Heart right ventricle (tissue), 16 donors: Measurements from ENCODE around the gene TNS1. TPM values are rescaled to one million over a fixed set of nuclear protein-coding genes. Genes with fewer than 3 reads are reported as not detected.

Experiments used
- ATAC-seq, 8 donors: fragments of 200-7000 bp; cut with Tn5 transposase; one replicate each; pipeline ENCODE4 v1.9.1; 2020; ENCODE audit warnings: mild to moderate bottlenecking in 8 of 8, moderate library complexity in 8 of 8, moderate number of reproducible peaks in 1 of 8
- DNase-seq, 2 donors: peaks; one replicate each; pipeline ENCODE4 v3.0.0-alpha.2; 2020
- H3K27ac ChIP-seq, 10 donors: fragments of 200-600 bp; sonication (generic) in 2 of 10; one replicate each; pipeline versions ENCODE4 v1.5.0 to v1.8.0; 2020 to 2022; ENCODE audit warnings: mild to moderate bottlenecking in 3 of 10
- H3K27me3 ChIP-seq, 7 donors: fragments of 200-600 bp; one replicate each; pipeline ENCODE4 v1.8.0; 2021 to 2022; ENCODE audit warnings: mild to moderate bottlenecking in 2 of 7
- H3K36me3 ChIP-seq, 9 donors: fragments of 200-600 bp; sonication (generic) in 1 of 9; one replicate each; pipeline versions ENCODE4 v1.5.0 to v1.8.0; 2020 to 2022; ENCODE audit warnings: mild to moderate bottlenecking in 2 of 9
- H3K4me1 ChIP-seq, 9 donors: fragments of 200-600 bp; sonication (generic) in 1 of 9; one replicate each; pipeline versions ENCODE4 v1.5.0 to v1.8.0; 2020 to 2022; ENCODE audit warnings: mild to moderate bottlenecking in 4 of 9
- H3K4me3 ChIP-seq, 10 donors: fragments of 200-600 bp; sonication (generic) in 2 of 10; one replicate each; pipeline versions ENCODE4 v1.5.0 to v1.8.0; 2020 to 2022; ENCODE audit warnings: mild to moderate bottlenecking in 7 of 10, moderate library complexity in 2 of 10
- H3K9me3 ChIP-seq, 11 donors: fragments of 200-600 bp in 10 of 11; sonication (generic) in 2 of 11; one replicate each; pipeline versions ENCODE4 v1.5.0 to v1.8.0; 2013 to 2022; ENCODE audit warnings: mild to moderate bottlenecking in 2 of 11, control low read depth in 1 of 11, moderate library complexity in 1 of 11
- CTCF ChIP-seq, 9 donors: fragments of 200-600 bp; sonication (generic) in 2 of 9; IDR thresholded peaks; one replicate each; pipeline versions ENCODE4 v1.5.0 to v1.8.0; 2021 to 2022; ENCODE audit warnings: antibody characterized with exemption in 9 of 9, mild to moderate bottlenecking in 5 of 9, moderate library complexity in 1 of 9
- WGBS, 2 donors: extraction: QIAGEN DNeasy Blood & Tissue Kit; methylation state at CpG; one replicate each; pipeline ENCODE4 v1.1.7; 2013; ENCODE audit warnings: inconsistent platforms in 1 of 2; 5-methylcytosine and 5-hydroxymethylcytosine counted together
- intact Hi-C, 10 donors: fragments of 100-400 bp; cut with DNase I; formaldehyde crosslinking; loops; one replicate each; pipeline versions ENCODE4 v1.11.1 to v1.14.2; 2022
- polyA plus RNA-seq, 2 donors: library from polyadenylated mRNA; stranded (reverse); fragments of 200-250 nt; gene quantifications; one replicate each; pipeline ENCODE4 v1.2.3, GENCODE V29; 2013
- total RNA-seq, 10 donors: library from RNA; stranded (reverse); fragmentation: NEBNext Ultra II Directional in 3 of 10; extraction: Animal tissue kit (Norgen Biotek cat#: 25700) in 3 of 10; gene quantifications; one replicate each; pipeline versions ENCODE4 v1.2.1 to v1.2.4, GENCODE V29; 2021 to 2023
- donor health status: Arrhythmogenic right ventricular cardiomyopathy.
- donor health status: ischemic (EF 13 %, LVEDD 7.1; RV severe dilation, severe dysfunction).
- donor health status: healthy with polysubstance abuse.
- donor health status: DM: no; HTN: yes; CAD: no.
- donor health status: DM: no; HTN: no; CAD: no.
- donor health status: ischemic (EF 25% LVEDD 6.9; RV normal size, moderate dysfunction).
- donor health status: ischemic (EF 25% LVEDD 5.7; RV mildly dilated, moderate dysfunction).
- donor health status: healthy.
- donor health status: DM: yes; HTN: yes; CAD: no.
- donor health status: Ischemic cardiomyopathy.
- donor health status: ischemic (EF 35%, LVEDD 5.7; RV mildly dilated, moderate dysfunction).
- donor health status: nonischemic (EF 11% LVEDD 7.7; RV severe dilation, severe dysfunction).
- donor health status: DM: yes; HTN: yes; CAD: no.
- donor health status: PGD.
- donor health status: ischemic (EF 29% LVEDD 5.4; RV normal size, mild dysfunction).
- donor health status: nonischemic (EF 23%, LVEDD 6.1; RV moderate dilation, normal function).

The TNS1 gene
- total and polyA plus RNA-seq, 12 donors = 64.6 to 844 (median 731) TPM

GRCh38 chr2:217766356-217766755 lies 236.4 kb downstream of the TNS1 start:
- H3K27ac ChIP-seq = no peak overlapping the region
- H3K9me3 ChIP-seq = peaks cover 0 to 30% (median 9%) of the 10 kb centered on the region in 11 donors
- no peak for TF ChIP-seq CTCF (IDR thresholded peaks at IDR 0.05)
- H3K4me3 ChIP-seq = no peak overlapping the region
- intact Hi-C loops = no loop called here
- WGBS, 2 donors = 90 to 91% methylated on average over 4 of the region's 4 CpGs
- no peak for DNase-seq
- H3K36me3 ChIP-seq = peaks cover 0 to 11% (median 0%) of the 10 kb centered on the region in 9 donors
- H3K27me3 ChIP-seq = no peaks in the 10 kb centered on the region
- no peaks in the 10 kb centered on the region for H3K4me1 ChIP-seq
- ATAC-seq = no peak

- Histone ChIP-seq H3K4me3 (no peak overlapping the region), H3K9me3 (peaks cover 0 to 27% (median 9%) of the 10 kb centered on the region in 11 donors), H3K4me1 (peaks cover 0 to 4% (median under 1%) of the 10 kb centered on the region in 9 donors), H3K27ac (no peak overlapping the region), H3K27me3 (peaks cover 0 to under 1% (median 0%) of the 10 kb centered on the region in 7 donors), H3K36me3 (peaks cover 0 to 17% (median 0%) of the 10 kb centered on the region in 9 donors)
- 87 to 96% methylated on average over 1 of the region's 1 CpG for WGBS, 2 donors
- no peak for TF ChIP-seq CTCF (IDR thresholded peaks at IDR 0.05)
- intact Hi-C loops = no loop called here
- ATAC-seq = no peak
- no peak for DNase-seq
These were observed 241.0 kb downstream of the TNS1 start for GRCh38 chr2:217761645-217762277.

GRCh38 chr2:217759991-217760390 lies 242.8 kb downstream of the TNS1 start:
- H3K9me3 ChIP-seq = peaks cover 0 to 27% (median 9%) of the 10 kb centered on the region in 11 donors
- H3K36me3 ChIP-seq = peaks cover 0 to 17% (median 0%) of the 10 kb centered on the region in 9 donors
- no peak for ATAC-seq
- intact Hi-C loops = loop anchor here in 7 of 10 donors (5.0 to 10.0 kb wide), 7 partner anchors 108 to 1245 kb away; no protein-coding TSS in a partner anchor
- no peak for TF ChIP-seq CTCF (IDR thresholded peaks at IDR 0.05)
- 77 to 84% methylated on average over 2 of the region's 2 CpGs for WGBS, 2 donors
- H3K4me3 ChIP-seq = no peak overlapping the region
- no peak for DNase-seq
- no peak overlapping the region for H3K27ac ChIP-seq
- peaks cover 0 to 10% (median 7%) of the 10 kb centered on the region in 9 donors for H3K4me1 ChIP-seq
- peaks cover 0 to 8% (median 0%) of the 10 kb centered on the region in 7 donors for H3K27me3 ChIP-seq

- Histone ChIP-seq H3K27me3 (peaks cover 0 to 8% (median 0%) of the 10 kb centered on the region in 7 donors), H3K4me1 (peaks cover 5 to 22% (median 10%) of the 10 kb centered on the region in 9 donors), H3K36me3 (peaks cover 0 to 10% (median 0%) of the 10 kb centered on the region in 9 donors), H3K27ac (no peak overlapping the region), H3K9me3 (peaks cover 0 to 12% (median 6%) of the 10 kb centered on the region in 11 donors), H3K4me3 (no peak overlapping the region)
- no peak for TF ChIP-seq CTCF (IDR thresholded peaks at IDR 0.05)
- no peak for ATAC-seq
- intact Hi-C loops = loop anchor here in 7 of 10 donors (2.0 to 10.0 kb wide), 8 partner anchors 105 to 1242 kb away; no protein-coding TSS in a partner anchor
- WGBS, 2 donors = 81 to 87% methylated on average over 2 of the region's 2 CpGs
- no peak for DNase-seq
These were observed 245.7 kb downstream of the TNS1 start for GRCh38 chr2:217757108-217757463.
